NOMO-1 (cell line): ENCODE measurements around the gene F11R.
"Not testable (repeated sequence)": the region's sequence is repeated elsewhere in the genome, so short reads cannot be mapped to it uniquely, and the experiment has no call there.

Source experiments
- DNase-seq, 2 experiments: peaks; one replicate each; lab custom pipeline; 2025; ENCODE audit not compliant: unreplicated experiment in 2 of 2; lab: John Stamatoyannopoulos, UW

Gene F11R

GRCh38 chr1:160978510-160978927 is 42.4 kb downstream of the F11R start:
- no peak for DNase-seq

GRCh38 chr1:160975026-160975425 is 45.9 kb downstream of the F11R start:
- no peak for DNase-seq

GRCh38 chr1:160973491-160973890 is 47.5 kb downstream of the F11R start:
- DNase-seq: no peak

GRCh38 chr1:160972939-160973338 is 48.0 kb downstream of the F11R start:
- no peak for DNase-seq

DNA sequence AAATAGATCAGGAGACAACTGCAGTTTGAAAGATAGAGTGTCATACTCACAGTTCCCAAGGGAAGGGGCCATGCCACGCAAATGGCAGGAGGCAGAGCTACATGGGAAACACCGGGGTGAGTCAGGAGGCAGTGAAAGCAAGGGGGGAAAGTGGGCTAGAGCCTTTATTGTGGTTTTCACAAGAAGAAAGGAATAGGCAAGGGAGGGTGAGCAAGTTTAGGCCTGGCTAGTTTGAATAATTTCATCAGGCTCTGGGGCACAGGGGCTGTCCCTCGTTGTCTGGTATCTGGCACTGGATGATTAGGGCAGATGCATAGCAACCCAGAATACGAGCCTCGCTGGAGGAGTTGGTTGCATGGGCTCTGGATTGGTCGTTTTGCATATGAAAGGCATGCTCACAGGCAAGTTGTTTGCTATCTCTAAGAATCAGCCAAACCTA is 49.3 kb downstream of the F11R start:
- DNase-seq: no peak

GRCh38 chr1:160963521-160963920 is 57.4 kb downstream of the F11R start:
- DNase-seq: no peak

- no peak for DNase-seq
These were observed 59.5 kb downstream of the F11R start for GRCh38 chr1:160961419-160961818.

DNA sequence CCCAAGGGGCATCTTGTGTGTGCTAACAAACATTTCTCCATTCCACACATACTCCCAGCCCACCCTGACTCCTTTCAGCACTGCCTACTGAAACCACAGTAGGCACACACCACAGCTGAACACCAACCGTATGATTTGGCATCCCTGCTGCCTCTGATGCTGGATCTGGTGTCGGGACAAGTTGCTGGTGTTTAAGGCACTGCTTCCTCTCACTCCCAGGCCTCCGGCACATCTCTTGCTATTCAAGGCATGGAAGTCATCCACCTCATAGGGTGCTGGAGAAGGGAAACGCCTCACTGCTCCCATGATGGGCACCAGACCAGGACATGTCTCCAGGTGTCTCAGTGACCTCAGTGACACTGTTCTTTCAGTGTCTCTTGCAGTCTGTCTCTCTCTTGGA is 64.0 kb downstream of the F11R start:
- DNase-seq: no peak

DNA sequence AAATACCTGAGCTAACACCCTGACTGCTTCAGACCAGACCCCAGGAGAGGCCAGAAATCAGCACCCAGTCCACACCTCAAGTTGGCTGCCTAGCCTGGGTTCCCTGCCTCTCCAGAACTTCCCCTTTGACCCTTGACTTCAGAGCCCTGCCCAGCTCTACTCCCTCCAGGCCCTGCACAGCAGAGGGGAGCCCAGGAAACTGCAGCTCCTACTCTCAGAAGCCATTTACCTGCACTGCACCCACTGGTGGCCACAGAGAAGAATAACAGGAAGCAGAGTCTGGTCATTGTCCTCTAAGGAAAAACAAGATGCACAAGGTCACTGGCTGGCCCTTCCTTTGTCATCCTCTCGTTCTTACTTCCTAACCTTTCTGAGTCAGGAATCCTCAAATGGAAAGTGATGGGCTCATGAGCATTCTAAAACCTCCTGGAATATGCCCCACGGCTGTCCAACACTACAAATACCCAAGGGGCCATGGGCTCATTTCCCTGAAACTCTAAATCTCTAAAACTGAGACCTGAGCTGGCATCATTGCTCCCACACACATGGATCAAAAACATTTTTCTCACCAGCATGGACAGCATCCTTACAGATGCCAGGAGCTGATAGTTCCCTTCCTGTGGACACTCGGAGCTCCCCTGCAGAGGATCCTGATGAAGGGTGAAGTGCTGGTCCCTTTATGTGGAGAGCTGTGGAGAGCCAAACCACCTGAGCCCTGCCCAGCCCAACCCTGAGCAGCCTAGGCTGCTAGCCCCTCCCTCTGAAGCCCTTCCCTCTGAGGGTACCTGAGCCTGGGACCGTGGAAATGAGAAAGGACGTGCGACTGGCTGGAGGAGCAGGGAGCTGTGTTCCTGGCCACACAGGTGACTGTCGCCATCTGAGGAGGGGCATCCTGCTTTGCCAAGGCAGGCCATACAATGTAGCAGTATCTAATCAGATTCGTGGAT is 66.5 kb downstream of the F11R start, which contains the start of gene ITLN2:
Gene ITLN2 (minus strand): TSS at position 652 of the 947 bp plus-strand sequence. CDS start 68 bp downstream, at position 584.
- DNase-seq: peak in 1 of 2 experiments; percentile 49

DNA sequence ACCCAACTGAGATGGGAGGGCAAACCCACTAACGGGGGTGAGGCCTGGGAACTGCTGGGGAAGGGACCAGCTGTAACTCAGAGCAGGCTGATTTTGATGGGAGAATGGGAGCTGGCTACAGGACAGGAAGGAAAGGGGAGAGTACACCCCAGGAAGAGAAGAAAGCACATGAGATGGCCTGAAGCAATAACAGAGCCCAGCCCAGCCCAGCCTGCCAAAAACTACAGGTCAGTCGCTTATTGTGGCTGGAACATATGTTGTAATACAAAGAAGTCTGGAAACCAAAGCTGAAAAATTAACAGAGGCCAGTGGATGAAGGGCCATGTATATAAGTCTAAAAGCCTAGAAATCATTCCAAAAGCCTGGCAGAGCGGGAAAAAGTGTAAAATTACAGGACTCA is 67.9 kb downstream of the F11R start:
- DNase-seq: no peak

DNA sequence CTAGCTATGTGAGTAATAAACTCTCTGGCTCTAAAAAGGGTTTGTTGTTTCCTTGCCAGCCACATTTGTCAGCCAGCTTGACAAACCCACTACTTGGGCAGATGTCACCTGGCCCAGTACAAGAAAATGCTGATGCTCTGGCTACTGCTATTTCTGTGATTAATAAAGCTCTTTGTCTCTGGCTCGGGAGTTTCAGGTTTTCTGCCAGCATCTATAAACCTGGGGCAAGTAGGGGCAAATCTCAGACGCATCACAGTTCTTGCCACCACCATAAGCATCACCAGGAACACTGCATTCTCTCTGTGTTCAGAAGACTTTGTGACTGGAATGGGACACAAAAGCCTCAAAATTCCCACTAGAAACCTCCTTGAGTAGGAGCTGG is 68.8 kb downstream of the F11R start:
- DNase-seq: no peak

GRCh38 chr1:160951443-160952128 is 69.4 kb downstream of the F11R start:
- peak; percentile 36 to 67 for DNase-seq

DNA sequence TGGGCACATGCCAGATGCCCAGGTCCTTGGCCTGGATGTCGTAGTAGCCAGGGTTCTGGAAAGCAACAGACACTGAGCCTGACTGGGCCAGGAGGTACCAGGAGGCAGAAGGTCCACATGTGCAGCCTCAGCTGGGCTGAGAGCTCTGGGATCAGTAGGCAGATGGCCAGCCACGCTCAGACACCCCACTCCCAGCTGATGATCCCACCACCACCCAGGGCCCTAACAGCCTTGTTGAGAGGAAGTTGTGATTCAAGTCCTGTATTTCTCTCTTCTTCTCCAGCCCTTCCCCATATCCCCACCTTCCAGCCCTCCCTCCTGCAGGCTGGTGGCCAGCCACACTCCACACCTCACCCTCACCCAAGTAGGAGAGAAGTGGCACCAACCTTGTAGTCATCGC is 70.3 kb downstream of the F11R start:
- no peak for DNase-seq

DNA sequence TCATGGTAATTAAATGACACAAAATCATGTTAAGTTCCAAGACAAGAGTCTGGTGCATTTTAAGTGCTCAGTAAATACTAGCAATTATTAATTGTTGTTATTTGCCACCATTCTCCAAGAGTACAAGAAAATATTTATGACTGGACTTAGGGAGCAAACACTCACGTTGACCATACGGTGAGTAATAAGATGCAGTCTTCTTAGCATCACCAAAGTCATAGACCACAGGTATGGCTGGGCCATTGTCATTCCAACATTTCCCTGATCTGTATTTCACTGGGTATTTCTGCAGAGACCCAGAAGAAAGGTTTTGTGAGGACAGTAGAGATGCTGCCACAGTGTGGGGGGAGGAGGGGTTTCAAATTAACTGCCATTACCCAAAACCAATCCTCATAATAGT is 71.1 kb downstream of the F11R start:
- DNase-seq: no peak

- DNase-seq: not testable (repeated sequence)
These were observed 71.6 kb downstream of the F11R start for GRCh38 chr1:160949216-160949880.

DNA sequence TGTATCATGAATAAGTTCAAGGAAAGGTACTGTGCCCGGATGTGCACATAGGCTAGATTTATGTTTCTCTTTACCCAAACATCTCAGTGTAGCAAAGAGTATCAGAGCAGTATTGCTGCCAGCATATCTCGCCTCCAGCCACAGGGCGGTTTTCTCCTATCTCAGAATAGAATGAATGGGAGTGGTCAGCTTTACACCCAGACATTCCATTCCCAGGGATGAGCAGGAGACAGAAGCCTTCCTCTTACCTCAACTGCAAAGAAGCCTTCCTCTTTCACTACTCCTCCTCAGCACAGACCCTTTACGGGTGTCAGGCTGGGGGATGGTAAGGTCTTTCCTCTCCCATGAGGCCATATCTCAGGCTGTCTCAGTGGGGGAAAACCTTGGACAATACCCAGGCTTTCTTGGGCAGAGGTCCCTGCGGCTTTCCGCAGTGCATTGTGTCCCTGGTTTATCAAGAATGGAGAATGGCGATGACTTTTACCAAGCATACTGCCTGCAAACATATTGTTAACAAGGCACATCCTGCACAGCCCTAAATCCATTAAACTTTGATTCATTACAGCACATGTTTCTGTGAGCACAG is 73.7 kb downstream of the F11R start:
- not testable (repeated sequence) for DNase-seq

DNA sequence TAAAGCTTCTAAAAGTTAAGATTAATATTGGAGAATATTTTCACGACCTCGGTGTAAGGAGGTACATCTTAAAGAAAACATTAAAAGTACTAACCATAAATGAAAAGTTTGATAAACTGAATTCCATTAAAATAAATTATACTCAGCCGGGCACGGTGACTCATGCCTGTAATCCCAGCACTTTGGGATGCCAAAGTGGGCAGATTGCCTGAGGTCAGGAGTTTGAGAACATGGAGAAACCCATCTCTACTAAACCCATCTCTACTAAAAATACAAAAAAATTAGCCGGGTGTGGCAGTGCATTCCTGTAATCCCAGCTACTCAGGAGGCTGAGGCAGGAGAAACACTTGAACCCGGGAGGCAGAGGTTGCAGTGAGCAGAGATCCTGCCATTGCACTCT is 75.1 kb downstream of the F11R start:
- DNase-seq: not testable (repeated sequence)
